Trophoblast cell (in vitro differentiated cells and primary cell): ENCODE measurements around the gene GMCL1.
A peak's percentile ranks its signal among the peaks of the same experiment; 100 is the strongest.

Experiments used
- DNase-seq, 2 donors: peaks; one replicate each; pipeline ENCODE4 v3.0.0-alpha.2; 2016
- H2AFZ ChIP-seq: 2 replicates; pipeline ENCODE4 v1.6.1; 2013; ENCODE audit warnings: low read length, moderate library complexity, mild to moderate bottlenecking; ENCODE audit not compliant: insufficient read depth, poor library complexity
- H2AK5ac ChIP-seq: 2 replicates; pipeline ENCODE4 v1.6.1; 2013; ENCODE audit warnings: mild to moderate bottlenecking, low read length
- H2BK120ac ChIP-seq: 2 replicates; pipeline ENCODE4 v1.6.1; 2013; ENCODE audit warnings: low read length, mild to moderate bottlenecking, moderate library complexity; ENCODE audit not compliant: insufficient read depth, poor library complexity
- H2BK12ac ChIP-seq: 2 replicates; pipeline ENCODE4 v1.6.1; 2013; ENCODE audit warnings: mild to moderate bottlenecking, low read length, moderate library complexity
- H2BK5ac ChIP-seq: 2 replicates; pipeline ENCODE4 v1.6.1; 2013; ENCODE audit warnings: low read length, low read depth, moderate library complexity, mild to moderate bottlenecking; ENCODE audit not compliant: poor library complexity
- H3K14ac ChIP-seq: 2 replicates; pipeline ENCODE4 v1.6.1; 2013; ENCODE audit warnings: mild to moderate bottlenecking, low read length
- H3K18ac ChIP-seq: 2 replicates; pipeline ENCODE4 v1.6.1; 2013; ENCODE audit warnings: mild to moderate bottlenecking, low read length
- H3K23ac ChIP-seq: 2 replicates; pipeline ENCODE4 v1.6.1; 2013; ENCODE audit warnings: low read length
- H3K27ac ChIP-seq: 2 replicates; pipeline ENCODE4 v1.5.1; 2013; ENCODE audit warnings: low read depth, mild to moderate bottlenecking, inconsistent platforms, low read length, moderate library complexity
- H3K27me3 ChIP-seq: 2 replicates; pipeline ENCODE4 v1.6.1; 2013; ENCODE audit warnings: inconsistent platforms, mild to moderate bottlenecking, low read length, moderate library complexity; ENCODE audit not compliant: insufficient read depth
- H3K36me3 ChIP-seq, 2 experiments: 1 replicate in 1 of 2; 2 replicates in 1 of 2; pipeline ENCODE4 v1.6.1; 2013; ENCODE audit warnings: low read length in 2 of 2, mild to moderate bottlenecking in 2 of 2, moderate library complexity in 1 of 2; ENCODE audit not compliant: insufficient read depth in 2 of 2, control insufficient read depth in 1 of 2
- H3K4ac ChIP-seq: 2 replicates; pipeline ENCODE4 v1.6.1; 2013; ENCODE audit warnings: low read depth, mild to moderate bottlenecking, low read length, moderate library complexity
- H3K4me1 ChIP-seq, 2 experiments: 1 replicate in 1 of 2; 2 replicates in 1 of 2; pipeline ENCODE4 v1.6.1; 2013; ENCODE audit warnings: low read length in 2 of 2, mild to moderate bottlenecking in 2 of 2, moderate library complexity in 1 of 2; ENCODE audit not compliant: insufficient read depth in 2 of 2, control insufficient read depth in 1 of 2
- H3K4me2 ChIP-seq: 2 replicates; pipeline ENCODE4 v1.6.1; 2013; ENCODE audit warnings: inconsistent platforms, mild to moderate bottlenecking, low read length, moderate library complexity
- H3K4me3 ChIP-seq: 2 replicates; pipeline ENCODE4 v1.5.1; 2013; ENCODE audit warnings: mild to moderate bottlenecking, low read depth, low read length, inconsistent platforms
- H3K79me1 ChIP-seq: one replicate; pipeline ENCODE4 v1.6.1; 2013; ENCODE audit warnings: low read length
- H3K79me2 ChIP-seq: 2 replicates; pipeline ENCODE4 v1.6.1; 2013; ENCODE audit warnings: low read length, mild to moderate bottlenecking; ENCODE audit not compliant: control insufficient read depth, insufficient read depth, poor library complexity
- H3K9ac ChIP-seq: 2 replicates; pipeline ENCODE4 v1.6.1; 2013; ENCODE audit warnings: mild to moderate bottlenecking, low read length
- H3K9me3 ChIP-seq: 2 replicates; pipeline ENCODE4 v1.6.1; 2013; ENCODE audit warnings: low read depth, mild to moderate bottlenecking, control low read depth, inconsistent platforms, low read length; ENCODE audit not compliant: insufficient read depth
- H4K12ac ChIP-seq: 2 replicates; pipeline ENCODE4 v1.6.1; 2013; ENCODE audit warnings: low read depth, mild to moderate bottlenecking, low read length, moderate library complexity
- H4K8ac ChIP-seq: 2 replicates; pipeline ENCODE4 v1.6.1; 2013; ENCODE audit warnings: low read depth, mild to moderate bottlenecking, low read length, moderate library complexity
- H4K91ac ChIP-seq: one replicate; pipeline ENCODE4 v1.6.1; 2013; ENCODE audit warnings: low read depth, mild to moderate bottlenecking, low read length, moderate library complexity
- WGBS: extraction: QIAGEN DNeasy Blood & Tissue Kit; methylation state at CpG from one replicate; pipeline ENCODE4 v1.1.7; 2013; ENCODE audit warnings: missing lambda C conversion rate; ENCODE audit not compliant: insufficient read length, insufficient coverage; ENCODE audit errors: extremely low coverage; 5-methylcytosine and 5-hydroxymethylcytosine counted together

GMCL1 gene

DNA sequence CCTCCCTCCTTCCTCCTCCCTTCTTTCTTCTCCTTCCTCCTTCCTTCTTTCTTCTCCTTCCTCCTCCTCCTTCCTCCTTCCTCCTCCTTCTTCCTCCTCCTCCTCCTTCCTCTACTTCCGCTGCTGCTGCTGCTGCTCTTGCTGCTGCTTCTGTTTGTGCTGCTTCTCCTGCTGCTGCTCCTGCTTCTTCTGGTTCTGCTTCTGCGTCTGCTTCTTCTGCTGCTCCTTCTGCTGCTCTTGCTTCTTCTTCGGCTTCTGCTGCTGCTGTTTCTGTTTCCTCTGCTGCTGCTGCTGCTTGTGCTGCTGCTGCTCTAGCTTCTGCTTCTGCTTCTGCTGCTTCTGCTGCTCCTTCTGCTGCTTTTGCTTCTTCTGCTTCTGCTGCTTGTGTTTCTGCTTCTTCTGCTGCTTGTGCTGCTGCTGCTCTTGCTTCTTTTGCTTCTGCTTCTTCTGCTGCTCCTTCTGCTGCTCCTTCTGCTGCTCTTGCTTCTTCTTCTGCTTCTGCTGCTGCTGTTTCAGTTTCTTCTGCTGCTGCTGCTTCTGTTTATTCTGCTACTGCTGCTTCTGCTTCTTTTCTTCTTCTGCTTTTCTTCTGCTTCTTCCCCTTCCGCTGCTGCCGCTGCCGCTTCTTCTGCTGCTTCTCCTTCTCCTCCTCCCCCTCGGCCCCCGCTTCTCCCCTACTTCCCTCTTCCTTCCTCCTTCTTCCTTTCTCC, 72.9 kb downstream of the GMCL1 start:
- H3K36me3 ChIP-seq = peaks cover 12 to 23% of the 10 kb centered on the region in 2 experiments
- H2BK120ac ChIP-seq = no peak overlapping the region
- H3K4ac ChIP-seq = no peak overlapping the region
- H3K9ac ChIP-seq = no peak overlapping the region
- no peak overlapping the region for H3K27ac ChIP-seq
- no peaks in the 10 kb centered on the region for H3K4me1 ChIP-seq
- H2BK5ac ChIP-seq = no peak overlapping the region
- no peak overlapping the region for H3K4me3 ChIP-seq
- H3K18ac ChIP-seq = no peak overlapping the region
- no peak for DNase-seq
- no peaks in the 10 kb centered on the region for H3K79me1 ChIP-seq
- H3K14ac ChIP-seq = no peak overlapping the region
- H3K27me3 ChIP-seq = no peaks in the 10 kb centered on the region
- H3K23ac ChIP-seq = no peak overlapping the region
- H4K12ac ChIP-seq = no peak overlapping the region
- no peak overlapping the region for H2AFZ ChIP-seq
- no peak overlapping the region for H2AK5ac ChIP-seq
- H4K91ac ChIP-seq = no peak overlapping the region
- no CpG with 5 or more reads among the region's 8 CpGs for WGBS
- no peaks in the 10 kb centered on the region for H3K9me3 ChIP-seq
- H2BK12ac ChIP-seq = no peak overlapping the region
- H3K4me2 ChIP-seq = no peak overlapping the region
- H3K79me2 ChIP-seq = no peaks in the 10 kb centered on the region
- no peak overlapping the region for H4K8ac ChIP-seq

DNA sequence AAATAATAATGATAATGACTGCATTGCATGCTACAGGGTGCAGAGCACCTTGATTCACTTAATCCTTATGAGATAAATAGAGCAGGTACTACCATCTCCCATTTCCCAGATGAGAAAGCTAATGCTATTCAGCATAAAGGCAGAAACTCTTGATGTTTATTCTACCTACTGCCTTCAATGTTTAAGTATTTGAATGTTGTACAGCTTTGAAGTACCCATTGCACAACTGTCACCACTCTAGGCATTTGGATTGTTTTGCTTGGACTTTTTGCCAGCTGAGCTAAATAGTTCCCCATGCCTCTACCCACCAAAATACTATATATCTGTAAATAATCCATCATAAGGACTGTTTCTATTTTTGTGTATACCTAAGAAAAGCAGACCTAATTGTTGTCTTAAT, 77.8 kb downstream of the GMCL1 start:
- DNase-seq = no peak
- Histone ChIP-seq H3K27me3 (no peaks in the 10 kb centered on the region), H2BK120ac (no peak overlapping the region), H2BK5ac (no peak overlapping the region), H3K18ac (no peak overlapping the region), H3K79me2 (no peaks in the 10 kb centered on the region), H2BK12ac (no peak overlapping the region), H2AK5ac (no peak overlapping the region), H4K8ac (no peak overlapping the region), H3K36me3 (peaks cover 11 to 17% of the 10 kb centered on the region in 2 experiments), H3K14ac (no peak overlapping the region), H3K27ac (no peak overlapping the region), H4K91ac (no peak overlapping the region), H3K9ac (no peak overlapping the region), H3K4me2 (no peak overlapping the region), H4K12ac (no peak overlapping the region), H3K23ac (no peak overlapping the region), H3K4me3 (no peak overlapping the region), H3K79me1 (no peaks in the 10 kb centered on the region), H3K4me1 (no peaks in the 10 kb centered on the region), H2AFZ (no peak overlapping the region), H3K4ac (no peak overlapping the region), H3K9me3 (no peaks in the 10 kb centered on the region)

DNA sequence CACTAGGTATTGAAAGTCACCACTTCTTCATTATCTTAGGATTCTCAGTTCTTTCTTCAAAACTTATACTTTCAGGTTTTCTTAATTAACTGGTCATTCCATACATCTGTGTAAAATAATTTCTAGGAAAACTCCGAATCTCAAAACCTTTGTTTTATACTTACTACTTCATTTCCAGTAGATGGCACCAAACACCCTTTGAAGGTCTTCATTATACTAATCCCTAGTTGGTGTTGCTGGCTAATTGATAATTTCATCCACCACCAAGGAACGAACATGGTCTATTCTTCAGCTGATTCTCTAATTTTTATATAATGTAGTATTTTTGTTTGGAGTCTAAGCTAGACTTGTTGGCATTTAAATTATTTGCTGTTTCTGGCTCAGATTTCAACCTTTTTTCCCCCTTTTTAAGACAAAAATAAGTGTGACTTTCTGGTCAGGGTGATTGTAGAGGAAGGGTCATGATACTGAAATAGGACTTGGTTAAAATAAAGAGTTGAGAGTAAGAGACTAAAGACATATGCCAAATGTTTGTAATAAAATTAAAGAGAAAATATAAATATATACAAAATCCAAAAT, 82.6 kb downstream of the GMCL1 start:
- H4K12ac ChIP-seq = no peak overlapping the region
- no peak overlapping the region for H3K4me2 ChIP-seq
- no peak overlapping the region for H4K8ac ChIP-seq
- no peak overlapping the region for H2BK120ac ChIP-seq
- H2AK5ac ChIP-seq = no peak overlapping the region
- H3K4ac ChIP-seq = no peak overlapping the region
- WGBS = no CpG with 5 or more reads among the region's 2 CpGs
- H3K4me3 ChIP-seq = no peak overlapping the region
- peaks cover 9% of the 10 kb centered on the region for H3K79me2 ChIP-seq
- H3K18ac ChIP-seq = no peak overlapping the region
- H4K91ac ChIP-seq = no peak overlapping the region
- no peak overlapping the region for H2AFZ ChIP-seq
- peak in 1 of 2 donors; percentile 81 for DNase-seq
- no peak overlapping the region for H3K14ac ChIP-seq
- H3K36me3 ChIP-seq = peaks cover 2 to 11% of the 10 kb centered on the region in 2 experiments
- peaks cover 0 to 2% of the 10 kb centered on the region in 2 experiments for H3K4me1 ChIP-seq
- no peak overlapping the region for H2BK5ac ChIP-seq
- H3K79me1 ChIP-seq = peaks cover 8% of the 10 kb centered on the region
- H2BK12ac ChIP-seq = no peak overlapping the region
- H3K23ac ChIP-seq = no peak overlapping the region
- H3K27ac ChIP-seq = no peak overlapping the region
- H3K27me3 ChIP-seq = no peaks in the 10 kb centered on the region
- H3K9me3 ChIP-seq = no peaks in the 10 kb centered on the region
- H3K9ac ChIP-seq = no peak overlapping the region

DNA sequence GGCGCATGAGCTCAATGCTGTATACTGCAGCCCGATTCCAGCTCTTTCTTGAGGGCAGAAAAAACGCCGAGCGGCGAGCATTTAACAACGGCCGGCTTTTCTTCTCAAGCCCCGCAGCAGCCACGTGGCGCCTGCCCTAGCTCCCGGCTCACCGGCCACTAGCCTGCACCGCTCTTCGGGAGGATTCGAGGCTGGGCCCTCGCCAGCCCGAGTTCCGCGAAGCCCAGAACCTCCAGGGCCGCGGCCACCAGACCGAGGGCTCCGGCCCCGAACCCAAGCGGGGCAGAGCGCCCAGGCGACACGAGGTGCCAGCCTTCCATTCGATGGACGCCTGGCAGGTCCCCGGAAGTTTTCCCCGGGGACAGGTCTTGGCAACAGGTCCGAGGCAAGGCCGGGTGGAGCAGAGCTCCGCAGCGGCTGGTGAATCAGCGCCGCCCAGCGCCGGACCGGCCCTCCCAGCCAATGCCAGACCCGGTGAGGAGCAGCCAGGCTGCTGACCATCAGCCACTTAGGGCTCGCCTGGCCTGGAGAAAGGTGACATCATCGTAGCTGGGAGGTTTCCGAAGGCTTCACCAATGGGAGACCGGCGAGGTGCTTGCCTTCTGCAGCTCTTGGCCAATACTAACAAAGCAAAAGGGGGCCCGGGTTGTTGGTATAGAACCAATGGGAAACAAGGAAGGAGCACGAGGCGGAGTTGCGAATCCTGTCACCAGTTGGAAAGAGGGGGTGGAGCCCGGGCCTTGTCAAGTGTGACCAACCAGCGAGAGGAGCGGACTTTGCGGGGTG, 84.9 kb downstream of the GMCL1 start:
- H3K4ac ChIP-seq = peak overlapping the region; percentile 67
- peaks cover 9% of the 10 kb centered on the region for H3K79me2 ChIP-seq
- no peaks in the 10 kb centered on the region for H3K27me3 ChIP-seq
- peak overlapping the region; percentile 86 for H2BK5ac ChIP-seq
- peaks cover 0 to 4% of the 10 kb centered on the region in 2 experiments for H3K36me3 ChIP-seq
- H3K18ac ChIP-seq = peak overlapping the region; percentile 91
- peak overlapping the region; percentile 93 for H3K14ac ChIP-seq
- peak overlapping the region; percentile 96 for H4K12ac ChIP-seq
- peaks cover 0 to 2% of the 10 kb centered on the region in 2 experiments for H3K4me1 ChIP-seq
- H3K4me3 ChIP-seq = peak overlapping the region; percentile 72
- H3K9me3 ChIP-seq = no peaks in the 10 kb centered on the region
- H4K8ac ChIP-seq = peak overlapping the region; percentile 92
- WGBS = no CpG with 5 or more reads among the region's 56 CpGs
- H3K23ac ChIP-seq = no peak overlapping the region
- H2AK5ac ChIP-seq = peak overlapping the region; percentile 94
- peaks cover 8% of the 10 kb centered on the region for H3K79me1 ChIP-seq
- H2AFZ ChIP-seq = peak overlapping the region; percentile 92
- H3K9ac ChIP-seq = peak overlapping the region; percentile 90
- H4K91ac ChIP-seq = peak overlapping the region; percentile 96
- peak; percentile 100 for DNase-seq
- peak overlapping the region; percentile 72 for H3K27ac ChIP-seq
- H3K4me2 ChIP-seq = peak overlapping the region; percentile 81
- peak overlapping the region; percentile 88 for H2BK120ac ChIP-seq
- H2BK12ac ChIP-seq = peak overlapping the region; percentile 65
